Cardiac muscle cell (in vitro differentiated cells and primary cell): ENCODE data around the gene TP53BP1. TPM values are rescaled to one million over a fixed set of nuclear protein-coding genes. Genes with fewer than 3 reads are reported as not detected.
A peak's percentile ranks its signal among the peaks of the same experiment; 100 is the strongest.

Source experiments
- DNase-seq, 2 donors: peaks; one replicate each; pipeline versions ENCODE4 v3.0.0 to v3.0.0-alpha.2; 2010 to 2017; ENCODE audit warnings: low read depth in 1 of 2, low spot score in 1 of 2
- H3K27ac ChIP-seq: fragments of 200-600 bp; sonication (generic); 2 replicates; pipeline ENCODE4 v1.5.1; 2016
- H3K27me3 ChIP-seq: fragments of 200-600 bp; sonication (generic); 2 replicates; pipeline ENCODE4 v1.6.0; 2016; ENCODE audit warnings: control low read depth
- H3K36me3 ChIP-seq: fragments of 200-600 bp; sonication (generic); 2 replicates; pipeline ENCODE4 v1.5.1; 2016; ENCODE audit warnings: control low read depth
- H3K4me1 ChIP-seq: fragments of 200-600 bp; sonication (generic); 2 replicates; pipeline ENCODE4 v1.8.1; 2017; ENCODE audit warnings: low read depth, mild to moderate bottlenecking, mixed run types
- H3K4me3 ChIP-seq: fragments of 200-600 bp; sonication (generic); 2 replicates; pipeline ENCODE4 v1.5.1; 2016; ENCODE audit warnings: mild to moderate bottlenecking
- H3K9me3 ChIP-seq: fragments of 200-600 bp; sonication (generic); 2 replicates; pipeline ENCODE4 v1.5.1; 2017; ENCODE audit warnings: low read depth, mild to moderate bottlenecking, control low read depth
- polyA plus RNA-seq: library from polyadenylated mRNA; unstranded; fragments of >200 nt; fragmentation: Nextera tagmentation; extraction: Ambion mirVana; gene quantifications from 2 replicates; pipeline ENCODE4 v1.2.1, GENCODE V29; 2016
- total RNA-seq: library from RNA; depleted of rRNA; stranded (reverse); fragments of >200 nt; gene quantifications from 2 replicates; pipeline ENCODE4 v1.2.3, GENCODE V29; 2016
- TF ChIP-seq, protein P1 (sequence below): IDR thresholded peaks from 2 replicates; pipeline ENCODE4 v1.5.1; 2012; ENCODE audit warnings: low read depth, mild to moderate bottlenecking, low read length

TP53BP1 gene
- total and polyA plus RNA-seq, 2 experiments from 2014 or later = 41.0 to 84.1 TPM

DNA sequence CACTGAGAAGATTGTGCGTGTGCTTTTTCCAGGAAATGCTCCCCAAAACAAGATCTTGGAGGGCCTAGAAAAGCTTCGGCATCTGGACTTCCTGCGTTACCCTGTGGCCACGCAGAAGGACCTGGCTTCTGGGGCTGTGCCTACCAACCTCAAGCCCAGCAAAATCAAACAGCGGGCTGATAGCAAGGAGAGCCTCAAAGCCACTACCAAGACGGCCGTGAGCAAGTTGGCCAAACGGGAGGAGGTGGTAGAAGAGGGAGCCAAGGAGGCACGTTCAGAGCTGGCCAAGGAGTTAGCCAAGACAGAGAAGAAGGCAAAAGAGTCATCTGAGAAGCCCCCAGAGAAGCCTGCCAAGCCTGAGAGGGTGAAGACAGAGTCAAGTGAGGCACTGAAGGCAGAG, 29.3 kb upstream of the TP53BP1 start:
- Histone ChIP-seq H3K27me3 (no peaks in the 10 kb centered on the region), H3K4me3 (no peak overlapping the region), H3K4me1 (peaks cover 7% of the 10 kb centered on the region), H3K9me3 (no peaks in the 10 kb centered on the region), H3K27ac (no peak overlapping the region), H3K36me3 (peaks cover 18% of the 10 kb centered on the region)
- TF ChIP-seq, protein P1, sequence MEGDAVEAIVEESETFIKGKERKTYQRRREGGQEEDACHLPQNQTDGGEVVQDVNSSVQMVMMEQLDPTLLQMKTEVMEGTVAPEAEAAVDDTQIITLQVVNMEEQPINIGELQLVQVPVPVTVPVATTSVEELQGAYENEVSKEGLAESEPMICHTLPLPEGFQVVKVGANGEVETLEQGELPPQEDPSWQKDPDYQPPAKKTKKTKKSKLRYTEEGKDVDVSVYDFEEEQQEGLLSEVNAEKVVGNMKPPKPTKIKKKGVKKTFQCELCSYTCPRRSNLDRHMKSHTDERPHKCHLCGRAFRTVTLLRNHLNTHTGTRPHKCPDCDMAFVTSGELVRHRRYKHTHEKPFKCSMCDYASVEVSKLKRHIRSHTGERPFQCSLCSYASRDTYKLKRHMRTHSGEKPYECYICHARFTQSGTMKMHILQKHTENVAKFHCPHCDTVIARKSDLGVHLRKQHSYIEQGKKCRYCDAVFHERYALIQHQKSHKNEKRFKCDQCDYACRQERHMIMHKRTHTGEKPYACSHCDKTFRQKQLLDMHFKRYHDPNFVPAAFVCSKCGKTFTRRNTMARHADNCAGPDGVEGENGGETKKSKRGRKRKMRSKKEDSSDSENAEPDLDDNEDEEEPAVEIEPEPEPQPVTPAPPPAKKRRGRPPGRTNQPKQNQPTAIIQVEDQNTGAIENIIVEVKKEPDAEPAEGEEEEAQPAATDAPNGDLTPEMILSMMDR = no peak
- DNase-seq = no peak

DNA sequence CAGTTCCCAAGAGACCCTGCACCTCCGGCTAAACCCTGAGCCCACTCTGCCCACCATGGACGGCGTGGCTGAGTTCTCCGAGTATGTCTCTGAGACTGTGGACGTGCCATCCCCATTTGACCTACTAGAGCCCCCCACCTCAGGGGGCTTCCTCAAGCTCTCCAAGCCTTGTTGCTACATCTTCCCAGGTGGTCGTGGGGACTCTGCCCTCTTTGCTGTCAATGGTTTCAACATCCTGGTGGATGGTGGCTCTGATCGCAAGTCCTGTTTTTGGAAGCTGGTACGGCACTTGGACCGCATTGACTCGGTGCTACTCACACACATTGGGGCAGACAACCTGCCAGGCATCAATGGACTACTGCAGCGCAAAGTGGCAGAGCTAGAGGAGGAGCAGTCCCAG, 28.5 kb upstream of the TP53BP1 start:
- Histone ChIP-seq H3K27ac (no peak overlapping the region), H3K9me3 (no peaks in the 10 kb centered on the region), H3K4me3 (no peak overlapping the region), H3K36me3 (peaks cover 18% of the 10 kb centered on the region), H3K27me3 (no peaks in the 10 kb centered on the region), H3K4me1 (peaks cover 14% of the 10 kb centered on the region)
- TF ChIP-seq, protein P1 = no peak
- no peak for DNase-seq

DNA sequence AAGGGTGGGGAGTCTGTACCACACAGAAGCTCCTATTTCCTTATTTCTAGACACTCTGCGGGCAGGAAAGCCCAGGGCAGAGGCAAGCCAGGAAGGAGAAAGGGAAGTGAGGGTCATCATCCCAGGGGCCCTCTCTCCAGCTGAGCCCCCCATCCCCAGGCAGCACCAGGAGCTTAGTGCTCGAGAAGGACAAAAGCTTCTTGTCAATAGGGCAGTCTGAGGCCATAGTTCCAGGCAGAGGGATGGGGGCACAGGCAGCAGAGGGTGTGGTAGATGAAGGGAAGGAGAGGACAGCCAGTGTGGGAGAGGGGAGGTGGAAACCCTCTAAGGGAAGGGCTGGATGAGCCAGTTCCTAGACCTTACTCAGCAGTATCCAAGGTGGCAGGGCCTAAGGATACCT, 27.2 kb upstream of the TP53BP1 start:
- H3K36me3 ChIP-seq = peaks cover 18% of the 10 kb centered on the region

DNA sequence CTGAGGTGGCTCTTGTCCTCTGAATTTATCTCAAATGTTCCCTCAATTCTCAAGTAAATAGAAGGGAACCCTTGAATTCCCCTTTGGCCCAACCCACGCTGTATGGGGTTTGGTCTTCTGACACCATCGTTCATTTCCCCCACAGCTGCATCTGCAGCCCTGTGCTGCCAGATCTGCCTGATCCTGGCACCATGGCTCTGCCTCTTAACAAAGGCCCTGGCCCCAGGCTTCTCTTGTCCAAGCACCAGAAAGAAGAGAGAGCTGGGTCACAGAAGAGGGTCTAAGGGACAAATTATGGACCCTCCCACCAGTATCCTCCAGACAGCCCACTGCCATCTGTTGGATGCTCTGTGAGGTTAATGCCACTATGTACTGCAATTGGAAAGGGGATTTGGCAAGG, 26.2 kb upstream of the TP53BP1 start:
- Histone ChIP-seq H3K36me3 (peaks cover 18% of the 10 kb centered on the region), H3K9me3 (no peaks in the 10 kb centered on the region), H3K4me1 (peaks cover 22% of the 10 kb centered on the region), H3K4me3 (peak overlapping the region; percentile 50), H3K27ac (no peak overlapping the region), H3K27me3 (no peaks in the 10 kb centered on the region)
- DNase-seq = no peak
- TF ChIP-seq, protein P1 = no peak

More for the DNA sequence above, 27.2 kb upstream of the TP53BP1 start:
- no peak overlapping the region for H3K4me3 ChIP-seq
- TF ChIP-seq, protein P1 = no peak
- H3K27ac ChIP-seq = no peak overlapping the region
- H3K9me3 ChIP-seq = no peaks in the 10 kb centered on the region
- no peak for DNase-seq
- H3K4me1 ChIP-seq = peaks cover 22% of the 10 kb centered on the region
- no peaks in the 10 kb centered on the region for H3K27me3 ChIP-seq

DNA sequence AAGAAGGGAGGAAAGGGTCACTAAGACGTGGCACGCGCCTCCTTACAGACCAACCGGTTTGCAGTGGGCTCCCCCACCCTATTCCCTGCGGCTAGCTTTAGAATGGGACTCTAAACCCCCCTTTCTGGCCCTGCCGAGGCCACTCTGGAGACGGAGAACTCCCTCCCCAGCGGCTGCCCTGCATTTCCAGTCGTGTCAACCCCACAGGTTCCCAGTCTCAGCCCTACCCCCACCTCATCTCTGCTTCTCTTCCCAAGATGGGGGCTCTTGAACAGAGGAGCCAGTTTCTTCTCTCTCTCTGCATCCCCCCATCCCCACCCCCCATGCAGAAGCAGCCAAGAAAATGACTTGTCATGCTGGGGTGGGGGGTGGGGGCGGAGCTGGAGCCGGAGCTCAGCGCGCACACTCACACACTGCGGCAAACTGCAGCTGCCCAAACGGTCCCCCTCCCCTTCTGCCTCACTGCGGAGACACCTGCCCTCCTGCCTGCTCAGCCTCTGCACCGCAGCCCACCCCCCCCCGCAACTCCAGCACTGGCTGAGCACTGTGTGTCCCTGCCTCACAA, 25.3 kb upstream of the TP53BP1 start:
- H3K27ac ChIP-seq = peak overlapping the region; percentile 82
- H3K9me3 ChIP-seq = no peaks in the 10 kb centered on the region
- no peaks in the 10 kb centered on the region for H3K27me3 ChIP-seq
- peak; percentile 41 to 55 for DNase-seq
- peak overlapping the region; percentile 50 for H3K4me3 ChIP-seq
- H3K36me3 ChIP-seq = peaks cover 18% of the 10 kb centered on the region
- TF ChIP-seq, protein P1 = no peak
- peaks cover 22% of the 10 kb centered on the region for H3K4me1 ChIP-seq
